Retinal pigment epithelial cell (primary cell): Measurements from ENCODE around the gene ZYX.

Source experiments
- DNase-seq: peaks from one replicate; pipeline ENCODE4 v3.0.0-alpha.2; 2010; ENCODE audit warnings: low read depth
- H3K4me3 ChIP-seq: 2 replicates; pipeline ENCODE4 v1.5.1; 2011; ENCODE audit warnings: mild to moderate bottlenecking, low read length, control low read depth, moderate library complexity
- CTCF ChIP-seq: conservative IDR thresholded peaks from 2 replicates; pipeline ENCODE4 v1.5.1; 2011; ENCODE audit warnings: low read depth, low read length, control low read depth, inconsistent platforms

Gene ZYX

GRCh38 chr7:143380646-143381426, at the start of gene ZYX:
Gene ZYX (plus strand): TSS chr7:143381345. CDS start chr7:143381572, 227 bp downstream.
- DNase-seq: peak; percentile 74
- peak within 1 kb of the TSS; percentile 93 for H3K4me3 ChIP-seq
- TF ChIP-seq CTCF: no peak

GRCh38 chr7:143334244-143334643, 46.9 kb upstream of the ZYX start:
- DNase-seq: no peak
- H3K4me3 ChIP-seq: no peak overlapping the region
- no peak for TF ChIP-seq CTCF

GRCh38 chr7:143337216-143337615, 43.9 kb upstream of the ZYX start:
- TF ChIP-seq CTCF: no peak
- no peak overlapping the region for H3K4me3 ChIP-seq
- no peak for DNase-seq

- TF ChIP-seq CTCF: no peak
- DNase-seq: no peak
- H3K4me3 ChIP-seq: no peak overlapping the region
Observed at GRCh38 chr7:143341842-143342241, 39.3 kb upstream of the ZYX start.

GRCh38 chr7:143343596-143343995, 37.5 kb upstream of the ZYX start:
- no peak overlapping the region for H3K4me3 ChIP-seq
- no peak for DNase-seq
- TF ChIP-seq CTCF: no peak

- peak overlapping the region; percentile 21 for H3K4me3 ChIP-seq
- no peak for DNase-seq
- TF ChIP-seq CTCF: peak; percentile 71
Observed at GRCh38 chr7:143345428-143345900, 35.7 kb upstream of the ZYX start.

- no peak overlapping the region for H3K4me3 ChIP-seq
- no peak for TF ChIP-seq CTCF
- no peak for DNase-seq
Observed at GRCh38 chr7:143346018-143346417, 35.1 kb upstream of the ZYX start.
